T-cell (primary cell): Measurements from ENCODE around the gene NFIX. TPM values are rescaled to one million over a fixed set of nuclear protein-coding genes. Genes with fewer than 3 reads are reported as not detected.

ENCODE experiments used
- ATAC-seq, 4 experiments: fragments of 200-7000 bp in 3 of 4; fragments of 150-1000 bp in 1 of 4; cut with Tn5 transposase; replicated peaks in 1 of 4; 1 replicate in 3 of 4; 2 replicates in 1 of 4; pipeline ENCODE4 v1.10.0; 2021; ENCODE audit warnings: moderate library complexity in 3 of 4, mild to moderate bottlenecking in 2 of 4, moderate number of reproducible peaks in 1 of 4
- CTCF ChIA-PET, 2 donors: fragments of 300-600 bp; sonication (Branson Sonifier 250); formaldehyde crosslinking; loops; one replicate each; lab custom pipeline; 2022; ENCODE audit warnings: antibody characterized with exemption in 2 of 2; lab: Charles Lee
- POLR2A ChIA-PET, 2 donors: fragments of 300-600 bp; sonication (Branson Sonifier 250); formaldehyde crosslinking; loops; one replicate each; lab custom pipeline; 2022; ENCODE audit warnings: antibody characterized with exemption in 2 of 2; lab: Charles Lee
- DNase-seq, 35 experiments: peaks; one replicate each; pipeline versions ENCODE4 v3.0.0 to v3.0.0-alpha.2; 2013 to 2023
- H3K27ac ChIP-seq: one replicate; pipeline ENCODE4 v1.5.1; 2013; ENCODE audit warnings: low read length
- H3K27me3 ChIP-seq, 2 experiments: replicated peaks in 1 of 2; 1 replicate in 1 of 2; 2 replicates in 1 of 2; pipeline versions ENCODE4 v1.6.1 to v1.7.0; 2013; ENCODE audit warnings: low read length in 1 of 2, mixed read lengths in 1 of 2; ENCODE audit not compliant: control insufficient read depth in 2 of 2, insufficient read depth in 2 of 2; ENCODE audit errors: extremely low read depth in 1 of 2
- H3K36me3 ChIP-seq, 2 donors: 1 replicate in 1 of 2; 2 replicates in 1 of 2; pipeline versions ENCODE4 v1.6.1 to v1.7.0; 2013; ENCODE audit warnings: low read length in 1 of 2; ENCODE audit not compliant: control insufficient read depth in 2 of 2, insufficient read depth in 1 of 2; ENCODE audit errors: extremely low read depth in 1 of 2
- H3K4me1 ChIP-seq, 2 experiments: 1 replicate in 1 of 2; 2 replicates in 1 of 2; pipeline versions ENCODE4 v1.6.1 to v1.7.0; 2013; ENCODE audit warnings: low read length in 2 of 2, mixed read lengths in 1 of 2; ENCODE audit not compliant: insufficient read depth in 2 of 2, control insufficient read depth in 1 of 2; ENCODE audit errors: extremely low read depth in 1 of 2
- H3K4me3 ChIP-seq, 2 donors: 1 replicate in 1 of 2; 2 replicates in 1 of 2; pipeline versions ENCODE4 v1.5.1 to v1.7.0; 2013; ENCODE audit warnings: mild to moderate bottlenecking in 2 of 2, low read length in 1 of 2, moderate library complexity in 1 of 2; ENCODE audit not compliant: control insufficient read depth in 1 of 2; ENCODE audit errors: extremely low read depth in 1 of 2
- H3K9me3 ChIP-seq: 2 replicates; pipeline ENCODE4 v1.7.0; 2013
- H3K27ac Mint-ChIP-seq, 2 donors: one replicate each; pipeline ENCODE4 v1.8.0; 2020 to 2021; ENCODE audit warnings: mild to moderate bottlenecking in 2 of 2, mixed read lengths in 2 of 2
- H3K27me3 Mint-ChIP-seq, 2 donors: one replicate each; pipeline ENCODE4 v1.8.0; 2021 to 2022; ENCODE audit warnings: mixed read lengths in 2 of 2
- H3K36me3 Mint-ChIP-seq: one replicate; pipeline ENCODE4 v1.8.0; 2021; ENCODE audit warnings: mixed read lengths
- H3K4me1 Mint-ChIP-seq, 3 donors: one replicate each; pipeline ENCODE4 v1.8.0; 2020 to 2022; ENCODE audit warnings: mixed read lengths in 3 of 3, mild to moderate bottlenecking in 1 of 3
- H3K4me3 Mint-ChIP-seq, 3 donors: one replicate each; pipeline ENCODE4 v1.8.0; 2020 to 2022; ENCODE audit warnings: mild to moderate bottlenecking in 3 of 3, mixed read lengths in 3 of 3, moderate library complexity in 3 of 3
- H3K9me3 Mint-ChIP-seq, 3 donors: one replicate each; pipeline ENCODE4 v1.8.0; 2020 to 2022; ENCODE audit warnings: mixed read lengths in 3 of 3
- WGBS: methylation state at CpG from one replicate; pipeline ENCODE4 v1.1.5; 2013; ENCODE audit warnings: missing lambda C conversion rate; ENCODE audit not compliant: insufficient coverage; 5-methylcytosine and 5-hydroxymethylcytosine counted together
- total RNA-seq, 35 experiments: library from RNA in 6 of 35; stranded (reverse) in 6 of 35; fragments of 120-200 nt in 1 of 35; gene quantifications; one replicate each; pipeline versions ENCODE4 v1.2.1 to v1.2.4 and lab custom pipeline; 2013 to 2026

The NFIX gene
- total RNA-seq, 5 donors from 2014 or later (not counting 1 experiment from before 2014, with no cell fraction given): 3.9 to 6.6 (median 6.3) TPM

- H3K9me3 Mint-ChIP-seq: no peaks in the 10 kb centered on the region
- ATAC-seq: no peak
- H3K27me3 ChIP-seq: no peaks in the 10 kb centered on the region
- DNase-seq: no peak
- no peaks in the 10 kb centered on the region for H3K4me1 Mint-ChIP-seq
- no peaks in the 10 kb centered on the region for H3K9me3 ChIP-seq
- peaks cover 26 to 42% of the 10 kb centered on the region in 2 donors for H3K36me3 ChIP-seq
- H3K27ac Mint-ChIP-seq: no peak overlapping the region
- POLR2A ChIA-PET: no interaction called here
- WGBS: 90% methylated on average over 6 of the region's 11 CpGs
- CTCF ChIA-PET: no interaction called here
- no peak overlapping the region for H3K27ac ChIP-seq
- no peak overlapping the region for H3K4me3 Mint-ChIP-seq
- H3K27me3 Mint-ChIP-seq: no peaks in the 10 kb centered on the region
- peaks cover 0 to 4% of the 10 kb centered on the region in 2 experiments for H3K4me1 ChIP-seq
- H3K4me3 ChIP-seq: no peak overlapping the region
- H3K36me3 Mint-ChIP-seq: peaks cover 22% of the 10 kb centered on the region
Observed at GRCh38 chr19:13139633-13140311, 144.5 kb downstream of the NFIX start.

DNA sequence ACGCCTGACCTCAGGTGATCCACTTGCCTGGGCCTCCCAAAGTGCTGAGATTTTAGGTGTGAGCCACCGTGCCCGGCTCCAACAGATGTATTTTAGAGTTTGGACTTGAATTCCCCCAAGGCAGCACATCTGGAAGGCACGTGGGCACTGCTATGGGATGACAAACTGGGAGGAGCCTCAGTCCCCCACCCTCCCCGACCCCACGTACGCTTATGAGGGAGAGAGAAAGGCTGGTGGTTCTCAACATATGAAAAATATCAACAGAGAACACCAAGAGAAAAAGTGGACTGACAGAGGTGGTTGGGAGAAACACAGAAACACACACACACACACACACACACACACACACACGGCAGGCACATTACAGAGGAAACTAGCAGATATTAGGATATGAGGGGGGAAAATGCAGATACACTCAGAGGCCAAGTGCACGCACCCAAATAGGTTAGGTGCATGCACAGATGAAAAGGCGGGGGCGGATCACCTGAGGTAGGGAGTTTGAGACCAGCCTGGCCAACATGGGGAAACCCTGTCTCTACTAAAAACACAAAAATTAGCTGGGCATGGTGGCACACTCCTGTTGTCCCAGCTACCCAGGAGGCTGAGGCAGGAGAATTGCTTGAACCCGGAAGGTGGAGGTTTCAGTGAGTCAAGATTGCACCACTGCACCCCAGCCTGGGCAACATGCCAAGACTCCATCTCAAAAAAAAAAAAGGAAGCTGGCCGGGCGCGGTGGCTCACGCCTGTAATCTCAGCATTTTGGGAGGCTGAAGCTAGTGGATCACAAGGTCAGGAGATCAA lies 151.7 kb downstream of the NFIX start:
- H3K27me3 ChIP-seq: no peaks in the 10 kb centered on the region
- WGBS: 90% methylated on average over 2 of the region's 16 CpGs
- no peaks in the 10 kb centered on the region for H3K9me3 Mint-ChIP-seq
- H3K4me3 Mint-ChIP-seq: peak overlapping the region in 1 of 3 donors; percentile 6
- peaks cover 3 to 36% of the 10 kb centered on the region in 2 experiments for H3K4me1 ChIP-seq
- no peaks in the 10 kb centered on the region for H3K27me3 Mint-ChIP-seq
- H3K4me1 Mint-ChIP-seq: peaks cover 15 to 29% (median 25%) of the 10 kb centered on the region in 3 donors
- peaks cover 9 to 10% of the 10 kb centered on the region in 2 donors for H3K36me3 ChIP-seq
- POLR2A ChIA-PET: no interaction called here
- ATAC-seq (no peak), DNase-seq (peak in 1 of 35 experiments; percentile 17)
- no peak overlapping the region for H3K27ac Mint-ChIP-seq
- no peak overlapping the region for H3K27ac ChIP-seq
- no peaks in the 10 kb centered on the region for H3K9me3 ChIP-seq
- H3K4me3 ChIP-seq: no peak overlapping the region
- H3K36me3 Mint-ChIP-seq: peaks cover 5% of the 10 kb centered on the region
- CTCF ChIA-PET: no interaction called here

Other genes with a start within 250 kb of the NFIX start
- gene BEST2, start 243.7 kb upstream of the NFIX start, total RNA-seq: under 1 TPM in 1 of 5 donors, not detected in 4; 0.16 TPM
- 10 to 100 TPM; 19.7 to 26.6 (median 22.8) TPM for gene HOOK2, start 219.9 kb upstream of the NFIX start, total RNA-seq
- 1,000 to 10,000 TPM in 2 of 5 donors, 100 to 1,000 TPM in 3; 117 to 2,289 (median 138) TPM for gene JUNB, start 204.0 kb upstream of the NFIX start, total RNA-seq
- gene PRDX2, start 193.7 kb upstream of the NFIX start, total RNA-seq: 100 to 1,000 TPM in 3 of 5 donors, 10 to 100 TPM in 2; 94.5 to 150 (median 134) TPM
- 1 to 10 TPM in 1 of 5 donors, under 1 TPM in 3, not detected in 1; 0.63 to 2.4 (median 0.97) TPM for gene THSD8, start 193.4 kb upstream of the NFIX start, total RNA-seq
- 10 to 100 TPM in 3 of 5 donors, 1 to 10 TPM in 2; 4.7 to 18.0 (median 15.0) TPM for gene RNASEH2A, start 188.9 kb upstream of the NFIX start, total RNA-seq
- gene RTBDN, start 160.9 kb upstream of the NFIX start, total RNA-seq: not detected
- gene MAST1, start 157.0 kb upstream of the NFIX start, total RNA-seq: under 1 TPM; 0.29 to 0.75 (median 0.43) TPM
- gene DNASE2, start 114.0 kb upstream of the NFIX start, total RNA-seq: 10 to 100 TPM; 13.4 to 32.1 (median 26.5) TPM
- under 1 TPM in 3 of 5 donors, not detected in 2; 0.36 to 0.67 (median 0.38) TPM for gene KLF1, start 108.3 kb upstream of the NFIX start, total RNA-seq
- 10 to 100 TPM; 39.8 to 68.7 (median 60.0) TPM for gene GCDH, start 104.3 kb upstream of the NFIX start, total RNA-seq
- gene SYCE2, start 76.2 kb upstream of the NFIX start, total RNA-seq: 1 to 10 TPM in 2 of 5 donors, not detected in 3; 2.5 to 2.8 TPM
- gene FARSA, start 61.8 kb upstream of the NFIX start, total RNA-seq: 10 to 100 TPM; 28.3 to 86.2 (median 73.4) TPM
- gene CALR, start 56.9 kb upstream of the NFIX start, total RNA-seq: 100 to 1,000 TPM; 429 to 530 (median 501) TPM
- 100 to 1,000 TPM in 3 of 5 donors, 10 to 100 TPM in 2; 82.0 to 116 (median 104) TPM for gene RAD23A, start 49.6 kb upstream of the NFIX start, total RNA-seq
- gene GADD45GIP1, start 38.3 kb upstream of the NFIX start, total RNA-seq: 10 to 100 TPM in 3 of 5 donors, 1 to 10 TPM in 2; 6.2 to 22.6 (median 20.1) TPM
- gene DAND5, start 25.9 kb upstream of the NFIX start, total RNA-seq: not detected
- 10 to 100 TPM in 3 of 5 donors, 1 to 10 TPM in 2; 3.4 to 20.6 (median 15.4) TPM for gene LYL1, start 107.4 kb downstream of the NFIX start, total RNA-seq
- gene TRMT1, start 121.3 kb downstream of the NFIX start, total RNA-seq: 100 to 1,000 TPM in 2 of 5 donors, 10 to 100 TPM in 3; 68.9 to 121 (median 95.6) TPM
- 10 to 100 TPM; 23.8 to 44.9 (median 38.1) TPM for gene NACC1, start 122.8 kb downstream of the NFIX start, total RNA-seq
- gene STX10, start 154.9 kb downstream of the NFIX start, total RNA-seq: 10 to 100 TPM; 43.8 to 89.6 (median 67.3) TPM
- 100 to 1,000 TPM; 165 to 413 (median 196) TPM for gene IER2, start 154.9 kb downstream of the NFIX start, total RNA-seq